ENCODE data around the gene RYR1.
"Not testable (repeated sequence)": the region's sequence is repeated elsewhere in the genome, so short reads cannot be mapped to it uniquely, and the experiment has no call there.

Gene RYR1

GRCh38 chr19:38544569-38545315 lies 111.3 kb downstream of the RYR1 start:
- DNase-seq, result no peak

GRCh38 chr19:38545596-38545995 lies 112.1 kb downstream of the RYR1 start:
- DNase-seq, result no peak

- no peak for DNase-seq
Observed at GRCh38 chr19:38547421-38547820, 113.9 kb downstream of the RYR1 start.

- no peak for DNase-seq
Observed at GRCh38 chr19:38549061-38549460, 115.6 kb downstream of the RYR1 start.

GRCh38 chr19:38549942-38550341 lies 116.5 kb downstream of the RYR1 start:
- no peak for DNase-seq

- no peak for DNase-seq
Observed at GRCh38 chr19:38550376-38550775, 116.9 kb downstream of the RYR1 start.

GRCh38 chr19:38551450-38551813 lies 117.9 kb downstream of the RYR1 start:
- DNase-seq, result peak; percentile 73

GRCh38 chr19:38553239-38553638 lies 119.7 kb downstream of the RYR1 start:
- not testable (repeated sequence) for DNase-seq

- DNase-seq, result no peak
Observed at GRCh38 chr19:38554676-38555141, 121.2 kb downstream of the RYR1 start.

GRCh38 chr19:38555200-38555599 lies 121.7 kb downstream of the RYR1 start:
- DNase-seq, result no peak

- no peak for DNase-seq
Observed at GRCh38 chr19:38556521-38557174, 123.2 kb downstream of the RYR1 start.

- peak; percentile 43 for DNase-seq
Observed at GRCh38 chr19:38557205-38557799, 123.8 kb downstream of the RYR1 start.

- DNase-seq, result not testable (repeated sequence)
Observed at GRCh38 chr19:38558933-38559332, 125.4 kb downstream of the RYR1 start.

- peak; percentile 45 for DNase-seq
Observed at GRCh38 chr19:38559428-38560401, 126.2 kb downstream of the RYR1 start.

- DNase-seq, result no peak
Observed at GRCh38 chr19:38561053-38561606, 127.6 kb downstream of the RYR1 start.

GRCh38 chr19:38561658-38562057 lies 128.2 kb downstream of the RYR1 start:
- no peak for DNase-seq

GRCh38 chr19:38562096-38562495 lies 128.6 kb downstream of the RYR1 start:
- no peak for DNase-seq

GRCh38 chr19:38563475-38563874 lies 130.0 kb downstream of the RYR1 start:
- DNase-seq, result no peak

GRCh38 chr19:38564981-38565690 lies 131.6 kb downstream of the RYR1 start:
- no peak for DNase-seq

- no peak for DNase-seq
Observed at GRCh38 chr19:38565691-38566105, 132.2 kb downstream of the RYR1 start.

- no peak for DNase-seq
Observed at GRCh38 chr19:38569368-38569983, 136.0 kb downstream of the RYR1 start.

Data from stimulated activated CD4-positive, alpha-beta T cell treated with anti-CD3 and anti-CD28 coated beads, Interleukin-4, amount 100 ng/mL, for 24 hours (primary cell).